ENCODE measurements around the gene BMPR2. TPM values are rescaled to one million over a fixed set of nuclear protein-coding genes. Genes with fewer than 3 reads are reported as not detected.

BMPR2 gene
- total and polyA plus RNA-seq, 10 donors: 3.2 to 71.3 (median 50.4) TPM

DNA sequence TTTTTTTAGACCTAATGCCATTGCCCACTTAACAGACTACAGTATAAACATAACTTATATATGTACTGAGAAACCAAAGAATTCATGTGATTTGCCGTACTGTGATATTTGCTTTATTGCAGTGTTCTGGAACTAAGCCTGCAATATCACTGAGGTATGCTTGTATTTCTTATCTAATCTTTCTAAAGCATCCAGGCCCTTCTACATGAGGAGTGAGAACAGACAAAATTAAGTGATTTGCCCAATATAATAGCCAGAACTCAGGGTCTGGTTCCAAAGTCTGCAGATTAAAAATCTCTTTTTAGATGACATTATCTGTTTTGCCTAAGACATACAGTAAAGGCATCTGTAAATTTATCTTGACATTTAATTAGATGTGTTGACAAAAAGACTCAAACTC is 41.9 kb downstream of the BMPR2 start:
- Histone ChIP-seq H3K4me1 (peaks cover 0 to 25% (median 12%) of the 10 kb centered on the region in 6 donors), H3K27ac (no peak overlapping the region), H3K27me3 (replicated peaks in 1 of 7) (no peaks in the 10 kb centered on the region), H3K4me3 (no peak overlapping the region), H3K9me3 (no peaks in the 10 kb centered on the region), H3K36me3 (no peaks in the 10 kb centered on the region)
- DNase-seq: no peak
- WGBS, 5 donors: 93 to 100% (median 100%) methylated on average over 1 of the region's 1 CpG
- TF ChIP-seq POLR2AphosphoS5 (IDR thresholded peaks at IDR 0.05): no peak
- TF ChIP-seq, protein P1, sequence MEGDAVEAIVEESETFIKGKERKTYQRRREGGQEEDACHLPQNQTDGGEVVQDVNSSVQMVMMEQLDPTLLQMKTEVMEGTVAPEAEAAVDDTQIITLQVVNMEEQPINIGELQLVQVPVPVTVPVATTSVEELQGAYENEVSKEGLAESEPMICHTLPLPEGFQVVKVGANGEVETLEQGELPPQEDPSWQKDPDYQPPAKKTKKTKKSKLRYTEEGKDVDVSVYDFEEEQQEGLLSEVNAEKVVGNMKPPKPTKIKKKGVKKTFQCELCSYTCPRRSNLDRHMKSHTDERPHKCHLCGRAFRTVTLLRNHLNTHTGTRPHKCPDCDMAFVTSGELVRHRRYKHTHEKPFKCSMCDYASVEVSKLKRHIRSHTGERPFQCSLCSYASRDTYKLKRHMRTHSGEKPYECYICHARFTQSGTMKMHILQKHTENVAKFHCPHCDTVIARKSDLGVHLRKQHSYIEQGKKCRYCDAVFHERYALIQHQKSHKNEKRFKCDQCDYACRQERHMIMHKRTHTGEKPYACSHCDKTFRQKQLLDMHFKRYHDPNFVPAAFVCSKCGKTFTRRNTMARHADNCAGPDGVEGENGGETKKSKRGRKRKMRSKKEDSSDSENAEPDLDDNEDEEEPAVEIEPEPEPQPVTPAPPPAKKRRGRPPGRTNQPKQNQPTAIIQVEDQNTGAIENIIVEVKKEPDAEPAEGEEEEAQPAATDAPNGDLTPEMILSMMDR (IDR thresholded peaks at IDR 0.05 in 8 of 11, conservative IDR thresholded peaks at IDR 0.05 in 3 of 11): no peak
- TF ChIP-seq POLR2A (IDR thresholded peaks at IDR 0.05): no peak
- intact Hi-C loops (cut with DNase I; ENCODE audit: low total_unique reads): no loop called here

DNA sequence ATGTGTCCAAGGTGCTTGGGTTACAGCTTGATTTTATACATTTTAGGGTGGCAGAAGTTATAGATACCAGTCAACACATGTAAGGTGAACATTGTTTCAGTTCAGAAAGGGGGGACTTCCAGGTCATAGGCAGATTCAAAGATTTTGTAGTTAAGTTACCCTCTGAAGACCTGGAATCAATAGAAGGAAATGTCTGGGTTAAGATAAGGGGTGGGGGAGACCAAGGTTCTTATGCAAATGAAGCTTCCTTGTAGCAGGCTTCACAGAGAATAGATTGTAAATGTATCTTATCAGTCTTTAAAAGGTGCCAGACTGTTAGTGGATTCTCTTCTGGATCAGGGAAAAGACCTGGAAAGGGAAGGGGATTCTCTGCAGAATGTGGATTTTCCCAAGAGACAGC is 42.4 kb downstream of the BMPR2 start:
- intact Hi-C loops (cut with DNase I; ENCODE audit: low total_unique reads): no loop called here
- H3K36me3 ChIP-seq: no peaks in the 10 kb centered on the region
- H3K4me3 ChIP-seq: no peak overlapping the region
- TF ChIP-seq POLR2A (IDR thresholded peaks at IDR 0.05) (no peak), POLR2AphosphoS5 (IDR thresholded peaks at IDR 0.05) (no peak)
- TF ChIP-seq, protein P1 (IDR thresholded peaks at IDR 0.05 in 8 of 11, conservative IDR thresholded peaks at IDR 0.05 in 3 of 11): no peak
- peaks cover 0 to 30% (median 13%) of the 10 kb centered on the region in 6 donors for H3K4me1 ChIP-seq
- H3K27ac ChIP-seq: no peak overlapping the region
- no peaks in the 10 kb centered on the region for H3K9me3 ChIP-seq
- no peak for DNase-seq
- no peaks in the 10 kb centered on the region for H3K27me3 ChIP-seq (replicated peaks in 1 of 7)

DNA sequence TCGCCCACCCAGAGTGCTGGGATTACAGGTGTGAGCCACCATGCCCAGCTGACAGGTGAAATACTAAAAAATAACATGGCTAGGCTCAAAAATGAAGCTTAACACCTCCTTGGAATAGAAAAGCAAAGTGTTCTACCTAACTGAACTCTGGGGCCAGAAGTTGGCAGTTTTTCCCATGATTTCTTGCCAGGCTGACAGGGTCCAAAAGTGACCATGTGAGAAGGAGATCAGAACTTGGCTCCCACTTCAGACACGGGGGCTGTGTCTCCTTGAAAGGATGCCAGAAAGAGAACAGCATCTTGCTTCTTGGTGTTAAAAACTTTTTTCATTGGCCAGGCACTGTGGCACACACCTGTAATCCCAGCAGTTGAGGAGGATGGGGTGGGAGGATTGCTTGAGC is 47.0 kb downstream of the BMPR2 start:
- WGBS, 5 donors: 60 to 84% (median 79%) methylated on average over 2 of the region's 2 CpGs
- TF ChIP-seq, protein P1 (IDR thresholded peaks at IDR 0.05 in 8 of 11, conservative IDR thresholded peaks at IDR 0.05 in 3 of 11): no peak
- no peak for TF ChIP-seq POLR2AphosphoS5 (IDR thresholded peaks at IDR 0.05)
- no peak for TF ChIP-seq POLR2A (IDR thresholded peaks at IDR 0.05)

DNA sequence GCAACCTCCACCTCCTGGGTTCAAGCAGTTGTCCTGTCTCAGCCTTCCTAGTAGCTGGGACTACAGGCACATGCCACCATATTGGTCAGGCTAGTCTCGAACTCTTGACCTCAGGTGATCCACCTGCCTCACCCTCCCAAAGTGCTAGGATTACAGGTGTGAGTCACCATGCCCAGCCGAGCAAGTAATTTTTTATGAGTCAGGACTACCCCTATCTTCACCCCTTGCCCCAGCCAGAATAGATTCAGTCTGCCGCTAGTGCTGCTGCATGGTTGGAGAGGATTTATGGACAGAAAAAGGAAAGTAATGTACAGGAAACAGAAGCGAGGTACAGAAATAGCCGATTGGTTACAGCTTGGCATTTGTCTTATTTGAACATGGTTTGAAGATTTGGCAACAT is 48.9 kb downstream of the BMPR2 start:
- H3K36me3 ChIP-seq: peaks cover 0 to 10% (median 0%) of the 10 kb centered on the region in 6 donors
- H3K9me3 ChIP-seq: peaks cover 0 to 20% (median 14%) of the 10 kb centered on the region in 8 donors
- no peak for TF ChIP-seq POLR2AphosphoS5 (IDR thresholded peaks at IDR 0.05)
- intact Hi-C loops (cut with DNase I; ENCODE audit: low total_unique reads): no loop called here
- H3K4me1 ChIP-seq: peaks cover 0 to 27% (median 9%) of the 10 kb centered on the region in 6 donors
- H3K27me3 ChIP-seq (replicated peaks in 1 of 7): no peaks in the 10 kb centered on the region
- DNase-seq: no peak
- WGBS, 5 donors: 88 to 96% (median 94%) methylated on average over 5 of the region's 5 CpGs
- no peak overlapping the region for H3K4me3 ChIP-seq
- no peak overlapping the region for H3K27ac ChIP-seq

More for the DNA sequence above, 47.0 kb downstream of the BMPR2 start:
- peaks cover 0 to 30% (median 9%) of the 10 kb centered on the region in 6 donors for H3K4me1 ChIP-seq
- H3K27me3 ChIP-seq (replicated peaks in 1 of 7): no peaks in the 10 kb centered on the region
- H3K4me3 ChIP-seq: no peak overlapping the region
- peaks cover 0 to under 1% (median 0%) of the 10 kb centered on the region in 6 donors for H3K36me3 ChIP-seq
- intact Hi-C loops (cut with DNase I; ENCODE audit: low total_unique reads): no loop called here
- no peak for DNase-seq
- H3K27ac ChIP-seq: no peak overlapping the region
- peaks cover 0 to 1% (median 0%) of the 10 kb centered on the region in 8 donors for H3K9me3 ChIP-seq

DNA sequence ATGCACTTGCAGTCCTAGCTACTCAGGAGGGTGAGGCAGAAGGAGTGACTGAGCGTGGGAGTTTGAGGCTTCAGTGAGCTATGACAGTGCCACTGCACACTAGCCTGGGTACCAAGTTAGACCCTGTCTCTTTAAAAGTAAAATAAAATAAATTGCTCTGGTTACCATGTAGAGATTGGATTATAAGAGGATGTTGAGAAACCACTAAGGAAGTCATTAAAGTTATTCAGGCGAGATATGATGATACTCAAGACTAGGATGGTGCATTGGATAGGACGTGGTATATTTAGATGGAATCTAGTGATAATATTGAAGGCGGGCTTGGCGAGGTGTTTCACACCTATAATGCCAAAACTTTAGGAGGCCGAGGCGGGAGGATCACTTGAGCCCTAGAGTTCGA is 50.6 kb downstream of the BMPR2 start:
- peaks cover 0 to 22% (median 14%) of the 10 kb centered on the region in 8 donors for H3K9me3 ChIP-seq
- WGBS, 5 donors: 56 to 64% (median 62%) methylated on average over 8 of the region's 8 CpGs
- no peak overlapping the region for H3K4me3 ChIP-seq
- intact Hi-C loops (cut with DNase I; ENCODE audit: low total_unique reads): no loop called here
- no peaks in the 10 kb centered on the region for H3K27me3 ChIP-seq (replicated peaks in 1 of 7)
- H3K4me1 ChIP-seq: peaks cover 0 to 29% (median 9%) of the 10 kb centered on the region in 6 donors
- H3K36me3 ChIP-seq: peaks cover 0 to 10% (median 0%) of the 10 kb centered on the region in 6 donors
- H3K27ac ChIP-seq: peak overlapping the region in 3 of 8 donors; percentile 11 to 41 (median 16)
- TF ChIP-seq POLR2A (IDR thresholded peaks at IDR 0.05) (no peak), POLR2AphosphoS5 (IDR thresholded peaks at IDR 0.05) (no peak)
- TF ChIP-seq, protein P1 (IDR thresholded peaks at IDR 0.05 in 8 of 11, conservative IDR thresholded peaks at IDR 0.05 in 3 of 11): no peak
- DNase-seq: no peak
